OCI-LY7 (cell line): ENCODE data around the gene GLRA3. TPM values are rescaled to one million over a fixed set of nuclear protein-coding genes. Genes with fewer than 3 reads are reported as not detected.

Experiments
- BruUV-seq: library from RNA; stranded (reverse); fragments of 400-500 nt; replicated peaks from 2 replicates; lab custom pipeline; 2021; lab: Mats Ljungman, UMichigan
- CTCF ChIA-PET: fragments of 300-600 bp; sonication (Branson Sonifier 250); formaldehyde crosslinking; loops from one replicate; lab custom pipeline; 2022; ENCODE audit warnings: antibody characterized with exemption; ENCODE audit not compliant: unreplicated experiment; lab: Charles Lee
- POLR2A ChIA-PET: fragments of 300-600 bp; sonication (Branson Sonifier 250); formaldehyde crosslinking; loops from one replicate; lab custom pipeline; 2022; ENCODE audit warnings: antibody characterized with exemption; lab: Charles Lee
- DNase-seq: peaks from one replicate; pipeline ENCODE4 v3.0.0-alpha.2; 2015; ENCODE audit warnings: low spot score
- H2AFZ ChIP-seq: fragments of 200-600 bp; sonication (generic), shearing (Covaris generic); 2 replicates; pipeline ENCODE4 v1.6.1; 2014; ENCODE audit warnings: mild to moderate bottlenecking, antibody characterized with exemption, low read length, moderate library complexity
- H3K27ac ChIP-seq: fragments of 200-600 bp; sonication (generic); 2 replicates; pipeline ENCODE4 v1.5.1; 2014; ENCODE audit warnings: mixed run types, low read depth, mild to moderate bottlenecking, moderate library complexity, low read length, inconsistent platforms; ENCODE audit not compliant: poor library complexity, severe bottlenecking
- H3K36me3 ChIP-seq: fragments of 200-600 bp; sonication (generic); 2 replicates; pipeline ENCODE4 v1.6.1; 2014; ENCODE audit warnings: mild to moderate bottlenecking, antibody characterized with exemption, low read length, moderate library complexity, mixed read lengths; ENCODE audit not compliant: insufficient read depth
- H3K4me1 ChIP-seq: fragments of 200-600 bp; sonication (generic); 2 replicates; pipeline ENCODE4 v1.5.1; 2014; ENCODE audit warnings: mild to moderate bottlenecking, low read length; ENCODE audit not compliant: insufficient read depth, poor library complexity, severe bottlenecking
- H3K4me2 ChIP-seq: fragments of 200-600 bp; sonication (generic); 2 replicates; pipeline ENCODE4 v1.6.1; 2014; ENCODE audit warnings: mild to moderate bottlenecking, low read length
- H3K4me3 ChIP-seq: fragments of 200-600 bp; sonication (generic); 2 replicates; pipeline ENCODE4 v1.5.1; 2014; ENCODE audit warnings: mild to moderate bottlenecking, low read depth, low read length; ENCODE audit not compliant: poor library complexity, severe bottlenecking
- H3K79me2 ChIP-seq: fragments of 200-600 bp; sonication (generic); 2 replicates; pipeline ENCODE4 v1.6.1; 2016; ENCODE audit warnings: low read depth, mild to moderate bottlenecking, low read length, moderate library complexity, mixed read lengths; ENCODE audit not compliant: insufficient read depth
- H3K9me2 ChIP-seq: fragments of 200-600 bp; sonication (generic); 2 replicates; pipeline ENCODE4 v1.6.1; 2016; ENCODE audit warnings: mild to moderate bottlenecking, low read length, mixed read lengths; ENCODE audit not compliant: insufficient read depth
- H3K9me3 ChIP-seq: fragments of 200-600 bp; sonication (generic); 2 replicates; pipeline ENCODE4 v1.6.1; 2014; ENCODE audit warnings: mild to moderate bottlenecking, mixed run types, low read length, mixed read lengths
- H4K20me1 ChIP-seq: fragments of 200-600 bp; sonication (generic); 2 replicates; pipeline ENCODE4 v1.6.1; 2014; ENCODE audit warnings: mild to moderate bottlenecking, antibody characterized with exemption, low read length, moderate library complexity, mixed read lengths; ENCODE audit not compliant: insufficient read depth
- CTCF ChIP-seq: fragments of 200-600 bp; sonication (generic); conservative IDR thresholded peaks from 2 replicates; pipeline ENCODE4 v1.5.1; 2014; ENCODE audit warnings: mild to moderate bottlenecking, antibody characterized with exemption, low read length, moderate library complexity, mixed read lengths
- EZH2phosphoT487 ChIP-seq: fragments of 200-600 bp; sonication (generic); IDR thresholded peaks from 2 replicates; pipeline ENCODE4 v1.6.1; 2018; ENCODE audit warnings: low read depth, borderline replicate concordance, mild to moderate bottlenecking, mixed run types, antibody characterized with exemption, low read length, moderate library complexity, mixed read lengths
- intact Hi-C: fragments of 100-400 bp; cut with micrococcal nuclease; formaldehyde crosslinking; loops from one replicate; pipeline ENCODE4 v1.10.0; 2022; ENCODE audit not compliant: unreplicated experiment
- total RNA-seq, 2 experiments: library from RNA; depleted of rRNA in 1 of 2; stranded (reverse); fragments of >200 nt in 1 of 2; shearing (Covaris generic) in 1 of 2; gene quantifications; 2 replicates each; pipeline ENCODE4 v1.2.3, GENCODE V29; 2014 to 2022

Gene GLRA3
- total RNA-seq, 2 experiments from 2014 or later = 0.92 to 1.6 TPM

GRCh38 chr4:174611792-174612191 lies 217.3 kb downstream of the GLRA3 start:
- H3K9me2 ChIP-seq = no peaks in the 10 kb centered on the region
- CTCF ChIA-PET = no interaction called here
- BruUV-seq = no TSS peak

GRCh38 chr4:174607792-174608191 lies 221.3 kb downstream of the GLRA3 start:
- no peak overlapping the region for H3K4me2 ChIP-seq
- no peak for TF ChIP-seq CTCF
- no peak for TF ChIP-seq EZH2phosphoT487
- H3K27ac ChIP-seq = no peak overlapping the region
- H2AFZ ChIP-seq = no peak overlapping the region
- H3K9me3 ChIP-seq = no peaks in the 10 kb centered on the region
- no peaks in the 10 kb centered on the region for H3K79me2 ChIP-seq
- no peak for DNase-seq
- intact Hi-C loops = no loop called here
- no peaks in the 10 kb centered on the region for H4K20me1 ChIP-seq
- ChIA-PET CTCF (no interaction called here), POLR2A (interaction anchor here (0.7 to 1.0 kb wide), 2 partner anchors 8 to 473 kb away, joined by 3 read pairs; no protein-coding TSS in a partner anchor)
- no peak overlapping the region for H3K4me3 ChIP-seq
- H3K9me2 ChIP-seq = no peaks in the 10 kb centered on the region
- no peaks in the 10 kb centered on the region for H3K4me1 ChIP-seq
- no peaks in the 10 kb centered on the region for H3K36me3 ChIP-seq
- BruUV-seq = no TSS peak

More at GRCh38 chr4:174611792-174612191, 217.3 kb downstream of the GLRA3 start:
- TF ChIP-seq CTCF = no peak
- TF ChIP-seq EZH2phosphoT487 = no peak
- POLR2A ChIA-PET = no interaction called here
- Histone ChIP-seq H4K20me1 (no peaks in the 10 kb centered on the region), H3K4me3 (no peak overlapping the region), H3K9me3 (no peaks in the 10 kb centered on the region), H3K27ac (no peak overlapping the region), H3K79me2 (no peaks in the 10 kb centered on the region), H3K36me3 (no peaks in the 10 kb centered on the region), H3K4me2 (no peak overlapping the region), H2AFZ (no peak overlapping the region), H3K4me1 (no peaks in the 10 kb centered on the region)
- intact Hi-C loops = no loop called here
- no peak for DNase-seq

DNA sequence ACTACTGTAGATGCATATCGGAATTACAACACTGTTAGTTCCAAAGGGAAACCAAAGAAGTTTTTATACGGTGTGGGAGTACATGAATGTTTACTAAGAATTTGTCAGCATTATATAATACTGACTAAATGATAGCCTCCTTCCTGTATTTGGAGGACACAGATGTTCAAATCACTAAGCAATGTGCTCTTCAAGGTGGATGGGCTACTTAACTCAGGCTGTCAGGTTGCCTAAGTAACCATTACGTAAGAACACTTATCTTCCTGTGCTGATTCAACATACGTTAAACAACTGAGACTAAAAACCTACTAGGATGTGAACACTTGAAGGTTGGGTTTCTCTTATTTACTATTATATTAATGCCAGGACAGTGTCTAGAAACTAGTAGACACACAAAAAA lies 224.8 kb downstream of the GLRA3 start:
- no peak overlapping the region for H2AFZ ChIP-seq
- H3K27ac ChIP-seq = no peak overlapping the region
- H4K20me1 ChIP-seq = no peaks in the 10 kb centered on the region
- intact Hi-C loops = no loop called here
- no peak overlapping the region for H3K4me2 ChIP-seq
- no peak for TF ChIP-seq EZH2phosphoT487
- no peak for TF ChIP-seq CTCF
- no peak for DNase-seq
- CTCF ChIA-PET = no interaction called here
- H3K4me1 ChIP-seq = no peaks in the 10 kb centered on the region
- no peak overlapping the region for H3K4me3 ChIP-seq
- H3K9me2 ChIP-seq = no peaks in the 10 kb centered on the region
- H3K36me3 ChIP-seq = no peaks in the 10 kb centered on the region
- no TSS peak for BruUV-seq
- H3K9me3 ChIP-seq = no peaks in the 10 kb centered on the region
- POLR2A ChIA-PET = interaction anchor here (1.9 kb wide), 1 partner anchor 12 kb away, joined by 4 read pairs; no protein-coding TSS in a partner anchor
- no peaks in the 10 kb centered on the region for H3K79me2 ChIP-seq
